OCI-LY3 (cell line): ENCODE results near the gene AFAP1.
"Not testable (repeated sequence)": the region's sequence is repeated elsewhere in the genome, so short reads cannot be mapped to it uniquely, and the experiment has no call there.

Source experiments
- EZH2phosphoT487 ChIP-seq: fragments of 200-600 bp; shearing (Covaris generic); IDR thresholded peaks from 2 replicates; pipeline ENCODE4 v1.6.1; 2018; ENCODE audit warnings: antibody characterized with exemption, mixed run types, low read depth
- TF ChIP-seq, protein P1 (sequence below): fragments of 200-600, 300-600 bp; sonication (generic); IDR thresholded peaks from 2 replicates; pipeline ENCODE4 v1.5.1; 2014; ENCODE audit warnings: antibody characterized with exemption, low read length, low read depth

DNA sequence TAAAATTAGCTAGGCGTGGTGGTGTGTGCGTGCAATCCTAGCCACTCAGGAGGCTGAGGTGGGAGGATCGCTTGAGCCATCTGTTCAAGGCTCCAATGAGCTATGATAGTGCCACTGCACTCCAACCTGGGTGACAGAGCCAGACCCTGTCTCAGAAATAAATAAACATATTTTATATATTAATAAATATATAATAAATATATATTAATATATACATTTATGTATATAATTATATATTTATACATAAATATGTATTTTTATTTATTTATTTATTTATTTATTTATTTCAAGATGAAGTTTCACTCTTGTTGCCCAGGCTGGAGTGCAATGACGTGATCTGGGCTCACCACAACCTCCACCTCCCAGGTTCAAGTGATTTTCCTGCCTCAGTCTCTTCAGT is 4.0 kb upstream of the AFAP1 start:
- TF ChIP-seq, protein P1, sequence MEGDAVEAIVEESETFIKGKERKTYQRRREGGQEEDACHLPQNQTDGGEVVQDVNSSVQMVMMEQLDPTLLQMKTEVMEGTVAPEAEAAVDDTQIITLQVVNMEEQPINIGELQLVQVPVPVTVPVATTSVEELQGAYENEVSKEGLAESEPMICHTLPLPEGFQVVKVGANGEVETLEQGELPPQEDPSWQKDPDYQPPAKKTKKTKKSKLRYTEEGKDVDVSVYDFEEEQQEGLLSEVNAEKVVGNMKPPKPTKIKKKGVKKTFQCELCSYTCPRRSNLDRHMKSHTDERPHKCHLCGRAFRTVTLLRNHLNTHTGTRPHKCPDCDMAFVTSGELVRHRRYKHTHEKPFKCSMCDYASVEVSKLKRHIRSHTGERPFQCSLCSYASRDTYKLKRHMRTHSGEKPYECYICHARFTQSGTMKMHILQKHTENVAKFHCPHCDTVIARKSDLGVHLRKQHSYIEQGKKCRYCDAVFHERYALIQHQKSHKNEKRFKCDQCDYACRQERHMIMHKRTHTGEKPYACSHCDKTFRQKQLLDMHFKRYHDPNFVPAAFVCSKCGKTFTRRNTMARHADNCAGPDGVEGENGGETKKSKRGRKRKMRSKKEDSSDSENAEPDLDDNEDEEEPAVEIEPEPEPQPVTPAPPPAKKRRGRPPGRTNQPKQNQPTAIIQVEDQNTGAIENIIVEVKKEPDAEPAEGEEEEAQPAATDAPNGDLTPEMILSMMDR = not testable (repeated sequence)
- TF ChIP-seq EZH2phosphoT487 = not testable (repeated sequence)
